CD14-positive monocyte (primary cell): ENCODE results near the gene IQGAP2. TPM values are rescaled to one million over a fixed set of nuclear protein-coding genes. Genes with fewer than 3 reads are reported as not detected.

Source experiments
- DNase-seq, 3 donors: peaks; one replicate each; pipeline ENCODE4 v3.0.0-alpha.2; 2011 to 2022
- H2AFZ ChIP-seq: 2 replicates; pipeline ENCODE4 v1.6.0; 2012; ENCODE audit warnings: mild to moderate bottlenecking, low read depth, low read length, inconsistent platforms; ENCODE audit not compliant: insufficient read depth, poor library complexity, severe bottlenecking
- H3K27ac ChIP-seq, 2 donors: 1 replicate in 1 of 2; 2 replicates in 1 of 2; pipeline ENCODE4 v1.5.1; 2012 to 2013; ENCODE audit warnings: low read length in 2 of 2, control low read depth in 1 of 2, inconsistent platforms in 1 of 2, low read depth in 1 of 2, mild to moderate bottlenecking in 1 of 2
- H3K27me3 ChIP-seq, 2 donors: one replicate each; pipeline versions ENCODE4 v1.6.0 to v1.6.1; 2011 to 2013; ENCODE audit warnings: low read length in 2 of 2; ENCODE audit not compliant: control insufficient read depth in 2 of 2, insufficient read depth in 2 of 2
- H3K36me3 ChIP-seq, 2 donors: replicated peaks in 1 of 2; 1 replicate in 1 of 2; 2 replicates in 1 of 2; pipeline versions ENCODE4 v1.5.1 to v1.6.1; 2012 to 2013; ENCODE audit warnings: low read length in 2 of 2, control low read depth in 1 of 2, inconsistent platforms in 1 of 2, mild to moderate bottlenecking in 1 of 2; ENCODE audit not compliant: insufficient read depth in 2 of 2, control insufficient read depth in 1 of 2
- H3K4me1 ChIP-seq, 2 donors: 1 replicate in 1 of 2; 2 replicates in 1 of 2; pipeline versions ENCODE4 v1.5.1 to v1.6.1; 2012 to 2013; ENCODE audit warnings: low read length in 2 of 2, control low read depth in 1 of 2, inconsistent platforms in 1 of 2, mild to moderate bottlenecking in 1 of 2, moderate library complexity in 1 of 2; ENCODE audit not compliant: insufficient read depth in 2 of 2, control insufficient read depth in 1 of 2
- H3K4me2 ChIP-seq: replicated peaks from 2 replicates; pipeline ENCODE3; 2012; ENCODE audit warnings: low read length, moderate library complexity, mild to moderate bottlenecking; ENCODE audit not compliant: poor library complexity, severe bottlenecking; ENCODE audit errors: extremely low read depth
- H3K4me3 ChIP-seq, 3 experiments: fragments of 200-600 bp in 1 of 3; sonication (generic) in 1 of 3; replicated peaks in 1 of 3; 1 replicate in 2 of 3; 2 replicates in 1 of 3; pipeline ENCODE4 v1.5.1; 2011 to 2013; ENCODE audit warnings: low read length in 3 of 3, mild to moderate bottlenecking in 3 of 3, control low read depth in 2 of 3, low read depth in 2 of 3, inconsistent platforms in 1 of 3, moderate library complexity in 1 of 3
- H3K79me2 ChIP-seq: 2 replicates; pipeline ENCODE4 v1.6.0; 2012; ENCODE audit warnings: mild to moderate bottlenecking, control low read depth, inconsistent platforms, low read length, moderate library complexity; ENCODE audit not compliant: insufficient read depth
- H3K9ac ChIP-seq: 2 replicates; pipeline ENCODE4 v1.6.0; 2017; ENCODE audit warnings: low read length, mild to moderate bottlenecking; ENCODE audit not compliant: insufficient read depth, poor library complexity, severe bottlenecking
- H3K9me3 ChIP-seq, 2 donors: replicated peaks in 1 of 2; 1 replicate in 1 of 2; 2 replicates in 1 of 2; pipeline versions ENCODE4 v1.5.1 to v1.6.1; 2012 to 2013; ENCODE audit warnings: low read length in 2 of 2, control low read depth in 1 of 2; ENCODE audit not compliant: control insufficient read depth in 1 of 2, insufficient read depth in 1 of 2
- H4K20me1 ChIP-seq: 2 replicates; pipeline ENCODE4 v1.6.0; 2012; ENCODE audit warnings: mild to moderate bottlenecking, low read length, control low read depth, moderate library complexity; ENCODE audit not compliant: insufficient read depth
- H3K27ac Mint-ChIP-seq, 7 donors: one replicate each; pipeline ENCODE4 v1.8.0; 2020; ENCODE audit warnings: mild to moderate bottlenecking in 7 of 7, mixed read lengths in 7 of 7, moderate library complexity in 6 of 7, inconsistent platforms in 2 of 7
- H3K27me3 Mint-ChIP-seq, 3 donors: one replicate each; pipeline ENCODE4 v1.8.0; 2021 to 2022; ENCODE audit warnings: low read depth in 3 of 3, mild to moderate bottlenecking in 3 of 3, mixed read lengths in 3 of 3, moderate library complexity in 3 of 3, inconsistent platforms in 1 of 3
- H3K36me3 Mint-ChIP-seq, 2 donors: one replicate each; pipeline ENCODE4 v1.8.0; 2020; ENCODE audit warnings: mixed read lengths in 2 of 2, inconsistent platforms in 1 of 2, mild to moderate bottlenecking in 1 of 2
- H3K4me1 Mint-ChIP-seq: one replicate; pipeline ENCODE4 v1.8.0; 2020; ENCODE audit warnings: mild to moderate bottlenecking, mixed read lengths
- H3K4me3 Mint-ChIP-seq, 2 donors: one replicate each; pipeline ENCODE4 v1.8.0; 2020; ENCODE audit warnings: mild to moderate bottlenecking in 2 of 2, mixed read lengths in 2 of 2, moderate library complexity in 1 of 2
- H3K9me3 Mint-ChIP-seq, 7 donors: one replicate each; pipeline ENCODE4 v1.8.0; 2020 to 2022; ENCODE audit warnings: mixed read lengths in 7 of 7, mild to moderate bottlenecking in 6 of 7, moderate library complexity in 6 of 7, inconsistent platforms in 2 of 7
- CTCF ChIP-seq: fragments of 200-600 bp; IDR thresholded peaks from one replicate; pipeline ENCODE4 v1.8.0; 2022; ENCODE audit warnings: antibody characterized with exemption, mild to moderate bottlenecking
- WGBS: methylation state at CpG from one replicate; pipeline ENCODE4 v1.1.5; 2013; ENCODE audit warnings: missing lambda C conversion rate; ENCODE audit not compliant: insufficient coverage; 5-methylcytosine and 5-hydroxymethylcytosine counted together
- intact Hi-C, 2 donors: fragments of 100-400 bp; cut with micrococcal nuclease; formaldehyde crosslinking; loops; one replicate each; pipeline versions ENCODE4 v1.15.0 to v1.15.1; 2023
- polyA plus RNA-seq, 3 donors: library from polyadenylated mRNA; depleted of rRNA in 1 of 3; unstranded in 2 of 3; stranded (reverse) in 1 of 3; fragments of 300-500 nt in 2 of 3; fragments of >200 nt in 1 of 3; fragmentation: Illumina TruSeq in 2 of 3; gene quantifications; 1 replicate in 2 of 3; 2 replicates in 1 of 3; pipeline ENCODE4 v1.2.3, GENCODE V29; 2012 to 2021

The IQGAP2 gene
- polyA plus RNA-seq, 3 donors: 21.4 to 50.9 (median 35.4) TPM

GRCh38 chr5:76406673-76407072, 3.6 kb downstream of the IQGAP2 start:
- intact Hi-C loops: loop anchor here (5.0 to 10.0 kb wide), 5 partner anchors 58 to 178 kb away; no protein-coding TSS in a partner anchor
- H3K27ac Mint-ChIP-seq: peak overlapping the region; percentile 91 to 100 (median 99)
- Histone ChIP-seq H3K4me3 (peak overlapping the region in 1 of 3 experiments; percentile 94), H2AFZ (no peak overlapping the region), H3K27ac (peak overlapping the region; percentile 68 to 98), H3K4me1 (peaks cover 54 to 57% of the 10 kb centered on the region in 2 donors), H3K79me2 (peaks cover 86% of the 10 kb centered on the region), H3K4me2 (peak overlapping the region; percentile 93), H4K20me1 (peaks cover 75% of the 10 kb centered on the region), H3K36me3 (peaks cover 3 to 12% of the 10 kb centered on the region in 2 donors), H3K9me3 (no peaks in the 10 kb centered on the region), H3K9ac (peak overlapping the region; percentile 30), H3K27me3 (no peaks in the 10 kb centered on the region)
- TF ChIP-seq CTCF: no peak
- peak overlapping the region; percentile 31 to 98 for H3K4me3 Mint-ChIP-seq
- peak; percentile 44 to 48 (median 45) for DNase-seq
- no CpG with 5 or more reads among the region's 1 CpG for WGBS
- H3K4me1 Mint-ChIP-seq: peaks cover 70% of the 10 kb centered on the region
- H3K9me3 Mint-ChIP-seq: peaks cover 0 to 3% (median 0%) of the 10 kb centered on the region in 7 donors
- no peaks in the 10 kb centered on the region for H3K27me3 Mint-ChIP-seq
- peaks cover 12 to 17% of the 10 kb centered on the region in 2 donors for H3K36me3 Mint-ChIP-seq

- peak overlapping the region; percentile 34 to 62 for H3K4me3 Mint-ChIP-seq
- no peaks in the 10 kb centered on the region for H3K27me3 Mint-ChIP-seq
- H3K4me3 ChIP-seq: peak overlapping the region in 1 of 3 experiments; percentile 94
- no peak overlapping the region for H2AFZ ChIP-seq
- H3K79me2 ChIP-seq: peaks cover 100% of the 10 kb centered on the region
- intact Hi-C loops: loop anchor here (5.0 to 10.0 kb wide), 5 partner anchors 57 to 177 kb away; no protein-coding TSS in a partner anchor
- no peaks in the 10 kb centered on the region for H3K27me3 ChIP-seq
- peaks cover 3 to 12% of the 10 kb centered on the region in 2 donors for H3K36me3 ChIP-seq
- peak; percentile 71 to 81 (median 75) for DNase-seq
- peak overlapping the region; percentile 91 to 100 (median 99) for H3K27ac Mint-ChIP-seq
- no peaks in the 10 kb centered on the region for H3K9me3 ChIP-seq
- H3K4me1 ChIP-seq: peaks cover 53% of the 10 kb centered on the region in 2 donors
- H3K4me2 ChIP-seq: peak overlapping the region; percentile 93
- H3K9ac ChIP-seq: no peak overlapping the region
- no peak for TF ChIP-seq CTCF
- WGBS: 0% methylated on average over 1 of the region's 7 CpGs
- peak overlapping the region; percentile 68 to 98 for H3K27ac ChIP-seq
- peaks cover 90% of the 10 kb centered on the region for H4K20me1 ChIP-seq
- H3K4me1 Mint-ChIP-seq: peaks cover 76% of the 10 kb centered on the region
- H3K9me3 Mint-ChIP-seq: peaks cover 0 to 3% (median 0%) of the 10 kb centered on the region in 7 donors
- H3K36me3 Mint-ChIP-seq: peaks cover 19 to 20% of the 10 kb centered on the region in 2 donors
Measured at GRCh38 chr5:76408104-76408654, 5.1 kb downstream of the IQGAP2 start.
